CD14-positive monocyte (primary cell): ENCODE measurements around the gene SVIL. TPM values are rescaled to one million over a fixed set of nuclear protein-coding genes. Genes with fewer than 3 reads are reported as not detected.

ENCODE experiments used
- DNase-seq, 3 donors: peaks; one replicate each; pipeline ENCODE4 v3.0.0-alpha.2; 2011 to 2022
- H2AFZ ChIP-seq: 2 replicates; pipeline ENCODE4 v1.6.0; 2012; ENCODE audit warnings: mild to moderate bottlenecking, low read depth, low read length, inconsistent platforms; ENCODE audit not compliant: insufficient read depth, poor library complexity, severe bottlenecking
- H3K27ac ChIP-seq, 2 donors: 1 replicate in 1 of 2; 2 replicates in 1 of 2; pipeline ENCODE4 v1.5.1; 2012 to 2013; ENCODE audit warnings: low read length in 2 of 2, control low read depth in 1 of 2, inconsistent platforms in 1 of 2, low read depth in 1 of 2, mild to moderate bottlenecking in 1 of 2
- H3K27me3 ChIP-seq, 2 donors: one replicate each; pipeline versions ENCODE4 v1.6.0 to v1.6.1; 2011 to 2013; ENCODE audit warnings: low read length in 2 of 2; ENCODE audit not compliant: control insufficient read depth in 2 of 2, insufficient read depth in 2 of 2
- H3K36me3 ChIP-seq, 2 donors: replicated peaks in 1 of 2; 1 replicate in 1 of 2; 2 replicates in 1 of 2; pipeline versions ENCODE4 v1.5.1 to v1.6.1; 2012 to 2013; ENCODE audit warnings: low read length in 2 of 2, control low read depth in 1 of 2, inconsistent platforms in 1 of 2, mild to moderate bottlenecking in 1 of 2; ENCODE audit not compliant: insufficient read depth in 2 of 2, control insufficient read depth in 1 of 2
- H3K4me1 ChIP-seq, 2 donors: 1 replicate in 1 of 2; 2 replicates in 1 of 2; pipeline versions ENCODE4 v1.5.1 to v1.6.1; 2012 to 2013; ENCODE audit warnings: low read length in 2 of 2, control low read depth in 1 of 2, inconsistent platforms in 1 of 2, mild to moderate bottlenecking in 1 of 2, moderate library complexity in 1 of 2; ENCODE audit not compliant: insufficient read depth in 2 of 2, control insufficient read depth in 1 of 2
- H3K4me2 ChIP-seq: replicated peaks from 2 replicates; pipeline ENCODE3; 2012; ENCODE audit warnings: low read length, moderate library complexity, mild to moderate bottlenecking; ENCODE audit not compliant: poor library complexity, severe bottlenecking; ENCODE audit errors: extremely low read depth
- H3K4me3 ChIP-seq, 3 experiments: fragments of 200-600 bp in 1 of 3; sonication (generic) in 1 of 3; replicated peaks in 1 of 3; 1 replicate in 2 of 3; 2 replicates in 1 of 3; pipeline ENCODE4 v1.5.1; 2011 to 2013; ENCODE audit warnings: low read length in 3 of 3, mild to moderate bottlenecking in 3 of 3, control low read depth in 2 of 3, low read depth in 2 of 3, inconsistent platforms in 1 of 3, moderate library complexity in 1 of 3
- H3K79me2 ChIP-seq: 2 replicates; pipeline ENCODE4 v1.6.0; 2012; ENCODE audit warnings: mild to moderate bottlenecking, control low read depth, inconsistent platforms, low read length, moderate library complexity; ENCODE audit not compliant: insufficient read depth
- H3K9ac ChIP-seq: 2 replicates; pipeline ENCODE4 v1.6.0; 2017; ENCODE audit warnings: low read length, mild to moderate bottlenecking; ENCODE audit not compliant: insufficient read depth, poor library complexity, severe bottlenecking
- H3K9me3 ChIP-seq, 2 donors: replicated peaks in 1 of 2; 1 replicate in 1 of 2; 2 replicates in 1 of 2; pipeline versions ENCODE4 v1.5.1 to v1.6.1; 2012 to 2013; ENCODE audit warnings: low read length in 2 of 2, control low read depth in 1 of 2; ENCODE audit not compliant: control insufficient read depth in 1 of 2, insufficient read depth in 1 of 2
- H4K20me1 ChIP-seq: 2 replicates; pipeline ENCODE4 v1.6.0; 2012; ENCODE audit warnings: mild to moderate bottlenecking, low read length, control low read depth, moderate library complexity; ENCODE audit not compliant: insufficient read depth
- H3K27ac Mint-ChIP-seq, 7 donors: one replicate each; pipeline ENCODE4 v1.8.0; 2020; ENCODE audit warnings: mild to moderate bottlenecking in 7 of 7, mixed read lengths in 7 of 7, moderate library complexity in 6 of 7, inconsistent platforms in 2 of 7
- H3K27me3 Mint-ChIP-seq, 3 donors: one replicate each; pipeline ENCODE4 v1.8.0; 2021 to 2022; ENCODE audit warnings: low read depth in 3 of 3, mild to moderate bottlenecking in 3 of 3, mixed read lengths in 3 of 3, moderate library complexity in 3 of 3, inconsistent platforms in 1 of 3
- H3K36me3 Mint-ChIP-seq, 2 donors: one replicate each; pipeline ENCODE4 v1.8.0; 2020; ENCODE audit warnings: mixed read lengths in 2 of 2, inconsistent platforms in 1 of 2, mild to moderate bottlenecking in 1 of 2
- H3K4me1 Mint-ChIP-seq: one replicate; pipeline ENCODE4 v1.8.0; 2020; ENCODE audit warnings: mild to moderate bottlenecking, mixed read lengths
- H3K4me3 Mint-ChIP-seq, 2 donors: one replicate each; pipeline ENCODE4 v1.8.0; 2020; ENCODE audit warnings: mild to moderate bottlenecking in 2 of 2, mixed read lengths in 2 of 2, moderate library complexity in 1 of 2
- H3K9me3 Mint-ChIP-seq, 7 donors: one replicate each; pipeline ENCODE4 v1.8.0; 2020 to 2022; ENCODE audit warnings: mixed read lengths in 7 of 7, mild to moderate bottlenecking in 6 of 7, moderate library complexity in 6 of 7, inconsistent platforms in 2 of 7
- WGBS: methylation state at CpG from one replicate; pipeline ENCODE4 v1.1.5; 2013; ENCODE audit warnings: missing lambda C conversion rate; ENCODE audit not compliant: insufficient coverage; 5-methylcytosine and 5-hydroxymethylcytosine counted together
- intact Hi-C, 2 donors: fragments of 100-400 bp; cut with micrococcal nuclease; formaldehyde crosslinking; loops; one replicate each; pipeline versions ENCODE4 v1.15.0 to v1.15.1; 2023
- polyA minus RNA-seq: library from RNA; depleted of rRNA, polyadenylated mRNA; stranded (reverse); fragments of >200 nt; gene quantifications from 2 replicates; pipeline ENCODE4 v1.2.3, GENCODE V29; 2012
- polyA plus RNA-seq, 3 donors: library from polyadenylated mRNA; depleted of rRNA in 1 of 3; unstranded in 2 of 3; stranded (reverse) in 1 of 3; fragments of 300-500 nt in 2 of 3; fragments of >200 nt in 1 of 3; fragmentation: Illumina TruSeq in 2 of 3; gene quantifications; 1 replicate in 2 of 3; 2 replicates in 1 of 3; pipeline ENCODE4 v1.2.3, GENCODE V29; 2012 to 2021
- total RNA-seq, 12 experiments: library from RNA in 1 of 12; stranded (reverse) in 1 of 12; fragments of 120-200 nt in 1 of 12; gene quantifications; one replicate each; pipeline ENCODE4 v1.2.4 and lab custom pipeline; 2013 to 2026; ENCODE audit warnings: mixed read lengths in 6 of 12, inconsistent platforms in 1 of 12
- TF ChIP-seq, protein P1 (sequence below): fragments of 200-600 bp; IDR thresholded peaks from one replicate; pipeline ENCODE4 v1.8.0; 2022; ENCODE audit warnings: antibody characterized with exemption, mild to moderate bottlenecking

SVIL gene, protein sequence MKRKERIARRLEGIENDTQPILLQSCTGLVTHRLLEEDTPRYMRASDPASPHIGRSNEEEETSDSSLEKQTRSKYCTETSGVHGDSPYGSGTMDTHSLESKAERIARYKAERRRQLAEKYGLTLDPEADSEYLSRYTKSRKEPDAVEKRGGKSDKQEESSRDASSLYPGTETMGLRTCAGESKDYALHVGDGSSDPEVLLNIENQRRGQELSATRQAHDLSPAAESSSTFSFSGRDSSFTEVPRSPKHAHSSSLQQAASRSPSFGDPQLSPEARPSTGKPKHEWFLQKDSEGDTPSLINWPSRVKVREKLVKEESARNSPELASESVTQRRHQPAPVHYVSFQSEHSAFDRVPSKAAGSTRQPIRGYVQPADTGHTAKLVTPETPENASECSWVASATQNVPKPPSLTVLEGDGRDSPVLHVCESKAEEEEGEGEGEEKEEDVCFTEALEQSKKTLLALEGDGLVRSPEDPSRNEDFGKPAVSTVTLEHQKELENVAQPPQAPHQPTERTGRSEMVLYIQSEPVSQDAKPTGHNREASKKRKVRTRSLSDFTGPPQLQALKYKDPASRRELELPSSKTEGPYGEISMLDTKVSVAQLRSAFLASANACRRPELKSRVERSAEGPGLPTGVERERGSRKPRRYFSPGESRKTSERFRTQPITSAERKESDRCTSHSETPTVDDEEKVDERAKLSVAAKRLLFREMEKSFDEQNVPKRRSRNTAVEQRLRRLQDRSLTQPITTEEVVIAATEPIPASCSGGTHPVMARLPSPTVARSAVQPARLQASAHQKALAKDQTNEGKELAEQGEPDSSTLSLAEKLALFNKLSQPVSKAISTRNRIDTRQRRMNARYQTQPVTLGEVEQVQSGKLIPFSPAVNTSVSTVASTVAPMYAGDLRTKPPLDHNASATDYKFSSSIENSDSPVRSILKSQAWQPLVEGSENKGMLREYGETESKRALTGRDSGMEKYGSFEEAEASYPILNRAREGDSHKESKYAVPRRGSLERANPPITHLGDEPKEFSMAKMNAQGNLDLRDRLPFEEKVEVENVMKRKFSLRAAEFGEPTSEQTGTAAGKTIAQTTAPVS (N-terminal part only)
- total RNA-seq (2013) = 15.4 TPM
- polyA plus RNA-seq = 10 to 100 TPM in 1 of 3 donors, 1 to 10 TPM in 2; 2.1 to 14.3 (median 5.8) TPM
- polyA minus RNA-seq = 20.0 and 22.0 TPM in 2 replicates
- 92.3 to 202 (median 132) reads per million in 11 experiments for total RNA-seq (lab: John Stamatoyannopoulos, UW)

DNA sequence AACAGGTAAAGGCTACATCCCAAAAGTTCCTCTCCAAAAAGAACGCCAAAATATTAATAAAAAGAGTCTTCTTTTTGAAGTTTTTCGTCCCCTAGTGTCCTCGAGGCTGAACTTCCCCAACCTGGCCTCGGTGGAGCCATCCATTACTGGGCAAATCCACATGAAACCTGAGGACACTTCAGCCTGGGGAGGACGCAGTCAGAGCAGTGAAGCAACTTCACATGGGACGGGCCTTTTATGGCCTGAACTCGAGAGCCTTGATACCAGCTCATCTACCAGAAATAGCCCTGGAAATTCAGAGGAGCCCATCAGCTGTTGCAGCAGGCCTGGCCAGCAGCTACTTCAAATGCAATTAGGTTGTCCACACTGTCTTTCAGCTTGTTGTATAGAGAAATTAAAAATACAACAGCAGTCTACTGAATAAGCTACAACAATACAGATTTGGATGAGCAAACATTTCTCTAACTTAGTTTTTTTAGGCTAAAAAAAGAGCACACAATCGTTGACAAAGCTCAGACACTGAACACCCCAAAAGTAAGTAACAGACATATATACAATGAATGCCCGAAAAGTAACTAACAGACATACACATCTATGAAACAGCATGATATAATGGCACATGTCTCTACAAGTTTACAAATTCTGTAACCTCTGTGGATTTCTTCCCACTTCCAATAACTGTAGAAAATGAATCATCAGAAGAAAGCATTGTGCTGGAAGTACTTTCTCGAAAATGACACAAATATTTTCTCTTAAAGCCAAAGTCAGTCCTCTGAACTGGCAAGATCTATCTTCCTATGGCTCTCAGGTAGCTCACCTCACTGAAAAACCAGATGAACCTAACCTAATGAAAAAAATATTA lies at the start of gene SVIL:
Gene SVIL (minus strand): TSS at position 208 of the 862 bp plus-strand sequence. CDS start 79,913 bp downstream, outside the sequence.
- TF ChIP-seq, protein P1, sequence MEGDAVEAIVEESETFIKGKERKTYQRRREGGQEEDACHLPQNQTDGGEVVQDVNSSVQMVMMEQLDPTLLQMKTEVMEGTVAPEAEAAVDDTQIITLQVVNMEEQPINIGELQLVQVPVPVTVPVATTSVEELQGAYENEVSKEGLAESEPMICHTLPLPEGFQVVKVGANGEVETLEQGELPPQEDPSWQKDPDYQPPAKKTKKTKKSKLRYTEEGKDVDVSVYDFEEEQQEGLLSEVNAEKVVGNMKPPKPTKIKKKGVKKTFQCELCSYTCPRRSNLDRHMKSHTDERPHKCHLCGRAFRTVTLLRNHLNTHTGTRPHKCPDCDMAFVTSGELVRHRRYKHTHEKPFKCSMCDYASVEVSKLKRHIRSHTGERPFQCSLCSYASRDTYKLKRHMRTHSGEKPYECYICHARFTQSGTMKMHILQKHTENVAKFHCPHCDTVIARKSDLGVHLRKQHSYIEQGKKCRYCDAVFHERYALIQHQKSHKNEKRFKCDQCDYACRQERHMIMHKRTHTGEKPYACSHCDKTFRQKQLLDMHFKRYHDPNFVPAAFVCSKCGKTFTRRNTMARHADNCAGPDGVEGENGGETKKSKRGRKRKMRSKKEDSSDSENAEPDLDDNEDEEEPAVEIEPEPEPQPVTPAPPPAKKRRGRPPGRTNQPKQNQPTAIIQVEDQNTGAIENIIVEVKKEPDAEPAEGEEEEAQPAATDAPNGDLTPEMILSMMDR = no peak
- Mint-ChIP-seq H3K36me3 (peaks cover 28 to 29% of the 10 kb centered on the region in 2 donors), H3K4me3 (peak within 1 kb of the TSS in 1 of 2 donors; percentile 76), H3K9me3 (peaks cover 0 to 1% (median 0%) of the 10 kb centered on the region in 7 donors), H3K27me3 (no peaks in the 10 kb centered on the region), H3K4me1 (peaks cover 62% of the 10 kb centered on the region), H3K27ac (peak within 1 kb of the TSS; percentile 81 to 98 (median 93))
- Histone ChIP-seq H3K9ac (peak within 1 kb of the TSS; percentile 24), H3K27ac (peak within 1 kb of the TSS; percentile 47 to 85), H3K27me3 (no peaks in the 10 kb centered on the region), H3K9me3 (no peaks in the 10 kb centered on the region), H2AFZ (no peak within 1 kb of the TSS), H4K20me1 (no peaks in the 10 kb centered on the region), H3K4me2 (peak within 1 kb of the TSS; percentile 34), H3K36me3 (peaks cover 0 to 13% of the 10 kb centered on the region in 2 donors), H3K4me3 (peak within 1 kb of the TSS in 1 of 3 experiments; percentile 35), H3K79me2 (peaks cover 29% of the 10 kb centered on the region), H3K4me1 (peaks cover 41 to 56% of the 10 kb centered on the region in 2 donors)
- peak in 2 of 3 donors; percentile 42 to 65 for DNase-seq
- 71% methylated on average over 8 of the region's 10 CpGs for WGBS
- intact Hi-C loops = loop anchor here (5.0 to 10.0 kb wide), 4 partner anchors 33 to 100 kb away; no protein-coding TSS in a partner anchor
